NOMO-1 treated with DMSO at 0.1 percent for 48 hours (cell line): Measurements from ENCODE around the gene KRT17.

Source experiments
- DNase-seq: peaks from one replicate; lab custom pipeline; 2025; ENCODE audit not compliant: unreplicated experiment; lab: John Stamatoyannopoulos, UW

Gene KRT17

GRCh38 chr17:41624208-41625101 is at the start of gene KRT17:
TSS of gene KRT17 (minus strand) at chr17:41624575. CDS start at chr17:41624509, 66 bp downstream.
- DNase-seq: no peak

GRCh38 chr17:41672153-41672552 is 47.8 kb upstream of the KRT17 start:
- DNase-seq: no peak

- peak; percentile 44 for DNase-seq
Observed at GRCh38 chr17:41667280-41668041, 43.1 kb upstream of the KRT17 start.

- peak; percentile 81 for DNase-seq
Observed at GRCh38 chr17:41666708-41667279, 42.4 kb upstream of the KRT17 start.

- no peak for DNase-seq
Observed at GRCh38 chr17:41666237-41666641, 41.9 kb upstream of the KRT17 start.

GRCh38 chr17:41665566-41666236 is 41.3 kb upstream of the KRT17 start:
- peak; percentile 73 for DNase-seq

- no peak for DNase-seq
Observed at GRCh38 chr17:41664587-41665565, 40.5 kb upstream of the KRT17 start.

GRCh38 chr17:41664172-41664457 is 39.7 kb upstream of the KRT17 start:
- no peak for DNase-seq

- no peak for DNase-seq
Observed at GRCh38 chr17:41663451-41664171, 39.2 kb upstream of the KRT17 start.

GRCh38 chr17:41660221-41660711 is 35.9 kb upstream of the KRT17 start:
- no peak for DNase-seq

- no peak for DNase-seq
Observed at GRCh38 chr17:41659427-41660212, 35.2 kb upstream of the KRT17 start.

GRCh38 chr17:41658846-41659245 is 34.5 kb upstream of the KRT17 start:
- no peak for DNase-seq

- DNase-seq: no peak
Observed at GRCh38 chr17:41657936-41658335, 33.6 kb upstream of the KRT17 start.

- no peak for DNase-seq
Observed at GRCh38 chr17:41657176-41657754, 32.9 kb upstream of the KRT17 start.

GRCh38 chr17:41656249-41657023 is 32.1 kb upstream of the KRT17 start:
- no peak for DNase-seq

GRCh38 chr17:41655611-41656111 is 31.3 kb upstream of the KRT17 start:
- no peak for DNase-seq
